HL-60 (cell line): ENCODE data around the gene NOS1.

Experiments
- CTCF ChIP-seq: IDR thresholded peaks from one replicate; pipeline ENCODE4 v1.5.1; 2011; ENCODE audit warnings: low read length, control low read depth, inconsistent platforms; ENCODE audit not compliant: insufficient read depth
- GABPA ChIP-seq: IDR thresholded peaks from 2 replicates; pipeline ENCODE4 v1.6.1; 2012; ENCODE audit warnings: low read depth
- POLR2AphosphoS5 ChIP-seq: IDR thresholded peaks from 2 replicates; pipeline ENCODE4 v1.6.1; 2012; ENCODE audit warnings: low read depth
- SPI1 ChIP-seq: IDR thresholded peaks from 2 replicates; pipeline ENCODE4 v1.6.1; 2012; ENCODE audit warnings: low read depth, mild to moderate bottlenecking, borderline replicate concordance
- TF ChIP-seq, protein P1 (sequence below): IDR thresholded peaks from 2 replicates; pipeline ENCODE4 v1.6.1; 2012; ENCODE audit warnings: low read depth; ENCODE audit not compliant: insufficient replicate concordance

DNA sequence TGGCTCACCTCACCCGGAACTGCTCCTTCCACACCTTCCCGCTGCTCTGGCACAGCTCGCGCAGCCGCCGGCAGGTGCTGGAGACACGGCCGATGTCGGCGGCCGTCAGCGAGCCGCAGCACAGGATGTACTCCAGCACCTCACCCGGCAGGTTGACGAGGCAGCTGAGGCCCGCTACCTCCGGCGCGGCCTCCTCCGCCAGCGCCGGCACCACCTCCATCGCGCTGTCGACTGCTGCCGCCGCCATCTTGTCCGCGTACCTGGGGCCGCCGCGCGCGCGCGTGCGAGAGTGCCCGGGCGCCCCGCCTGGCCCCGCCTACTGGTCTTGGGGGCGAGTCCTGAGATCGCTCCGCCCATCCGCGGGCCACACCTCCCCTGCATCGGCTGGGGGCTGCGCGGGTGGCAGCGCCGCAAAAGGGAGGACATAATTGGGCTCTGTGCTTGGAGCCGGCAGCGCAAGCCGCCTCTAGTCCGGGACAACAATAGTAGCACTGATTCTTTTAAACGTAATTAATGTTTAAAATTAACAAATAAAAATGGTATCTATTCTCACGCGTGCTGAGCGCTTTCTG is 171.1 kb downstream of the NOS1 start, which contains the start of gene FBXO21:
- TF ChIP-seq CTCF (no peak), POLR2AphosphoS5 (peak; percentile 52; the same call in 1 of the 2 replicates), GABPA (no peak), SPI1 (no peak)
- TF ChIP-seq, protein P1, sequence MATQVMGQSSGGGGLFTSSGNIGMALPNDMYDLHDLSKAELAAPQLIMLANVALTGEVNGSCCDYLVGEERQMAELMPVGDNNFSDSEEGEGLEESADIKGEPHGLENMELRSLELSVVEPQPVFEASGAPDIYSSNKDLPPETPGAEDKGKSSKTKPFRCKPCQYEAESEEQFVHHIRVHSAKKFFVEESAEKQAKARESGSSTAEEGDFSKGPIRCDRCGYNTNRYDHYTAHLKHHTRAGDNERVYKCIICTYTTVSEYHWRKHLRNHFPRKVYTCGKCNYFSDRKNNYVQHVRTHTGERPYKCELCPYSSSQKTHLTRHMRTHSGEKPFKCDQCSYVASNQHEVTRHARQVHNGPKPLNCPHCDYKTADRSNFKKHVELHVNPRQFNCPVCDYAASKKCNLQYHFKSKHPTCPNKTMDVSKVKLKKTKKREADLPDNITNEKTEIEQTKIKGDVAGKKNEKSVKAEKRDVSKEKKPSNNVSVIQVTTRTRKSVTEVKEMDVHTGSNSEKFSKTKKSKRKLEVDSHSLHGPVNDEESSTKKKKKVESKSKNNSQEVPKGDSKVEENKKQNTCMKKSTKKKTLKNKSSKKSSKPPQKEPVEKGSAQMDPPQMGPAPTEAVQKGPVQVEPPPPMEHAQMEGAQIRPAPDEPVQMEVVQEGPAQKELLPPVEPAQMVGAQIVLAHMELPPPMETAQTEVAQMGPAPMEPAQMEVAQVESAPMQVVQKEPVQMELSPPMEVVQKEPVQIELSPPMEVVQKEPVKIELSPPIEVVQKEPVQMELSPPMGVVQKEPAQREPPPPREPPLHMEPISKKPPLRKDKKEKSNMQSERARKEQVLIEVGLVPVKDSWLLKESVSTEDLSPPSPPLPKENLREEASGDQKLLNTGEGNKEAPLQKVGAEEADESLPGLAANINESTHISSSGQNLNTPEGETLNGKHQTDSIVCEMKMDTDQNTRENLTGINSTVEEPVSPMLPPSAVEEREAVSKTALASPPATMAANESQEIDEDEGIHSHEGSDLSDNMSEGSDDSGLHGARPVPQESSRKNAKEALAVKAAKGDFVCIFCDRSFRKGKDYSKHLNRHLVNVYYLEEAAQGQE, result peak; percentile 66
